GM12874 (cell line): ENCODE results near the gene ACTBL2.

ENCODE experiments used
- TF ChIP-seq, protein P1 (sequence below): IDR thresholded peaks from 2 replicates; pipeline ENCODE4 v1.5.1; 2011; ENCODE audit warnings: low read depth, mild to moderate bottlenecking, control low read depth, low read length, moderate library complexity; ENCODE audit not compliant: insufficient read depth

ACTBL2 gene

DNA sequence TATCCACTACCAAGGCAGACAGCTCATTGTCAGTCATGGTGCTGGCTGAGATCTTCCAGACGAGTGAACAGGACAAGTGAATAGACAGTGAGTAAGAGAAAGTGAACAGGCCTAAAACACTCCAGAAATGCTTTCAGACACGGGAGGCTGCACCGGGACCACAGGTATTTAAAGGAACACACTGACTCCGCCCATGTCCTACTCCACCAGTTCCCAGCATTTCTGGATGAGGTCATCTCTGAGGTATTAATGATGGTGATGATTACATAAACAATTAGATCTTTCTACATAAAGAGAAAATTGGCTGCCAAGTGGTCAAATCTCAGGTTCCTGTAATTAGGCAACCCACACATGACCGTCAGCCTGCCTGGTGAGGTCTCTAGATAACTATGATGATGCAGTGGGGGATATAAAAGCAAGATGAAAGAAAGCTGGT, at the start of gene ACTBL2:
ACTBL2 (minus strand) TSS at position 141 of the 436 bp plus-strand sequence; CDS start at position 37, 104 bp downstream.
- TF ChIP-seq, protein P1, sequence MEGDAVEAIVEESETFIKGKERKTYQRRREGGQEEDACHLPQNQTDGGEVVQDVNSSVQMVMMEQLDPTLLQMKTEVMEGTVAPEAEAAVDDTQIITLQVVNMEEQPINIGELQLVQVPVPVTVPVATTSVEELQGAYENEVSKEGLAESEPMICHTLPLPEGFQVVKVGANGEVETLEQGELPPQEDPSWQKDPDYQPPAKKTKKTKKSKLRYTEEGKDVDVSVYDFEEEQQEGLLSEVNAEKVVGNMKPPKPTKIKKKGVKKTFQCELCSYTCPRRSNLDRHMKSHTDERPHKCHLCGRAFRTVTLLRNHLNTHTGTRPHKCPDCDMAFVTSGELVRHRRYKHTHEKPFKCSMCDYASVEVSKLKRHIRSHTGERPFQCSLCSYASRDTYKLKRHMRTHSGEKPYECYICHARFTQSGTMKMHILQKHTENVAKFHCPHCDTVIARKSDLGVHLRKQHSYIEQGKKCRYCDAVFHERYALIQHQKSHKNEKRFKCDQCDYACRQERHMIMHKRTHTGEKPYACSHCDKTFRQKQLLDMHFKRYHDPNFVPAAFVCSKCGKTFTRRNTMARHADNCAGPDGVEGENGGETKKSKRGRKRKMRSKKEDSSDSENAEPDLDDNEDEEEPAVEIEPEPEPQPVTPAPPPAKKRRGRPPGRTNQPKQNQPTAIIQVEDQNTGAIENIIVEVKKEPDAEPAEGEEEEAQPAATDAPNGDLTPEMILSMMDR: no peak

DNA sequence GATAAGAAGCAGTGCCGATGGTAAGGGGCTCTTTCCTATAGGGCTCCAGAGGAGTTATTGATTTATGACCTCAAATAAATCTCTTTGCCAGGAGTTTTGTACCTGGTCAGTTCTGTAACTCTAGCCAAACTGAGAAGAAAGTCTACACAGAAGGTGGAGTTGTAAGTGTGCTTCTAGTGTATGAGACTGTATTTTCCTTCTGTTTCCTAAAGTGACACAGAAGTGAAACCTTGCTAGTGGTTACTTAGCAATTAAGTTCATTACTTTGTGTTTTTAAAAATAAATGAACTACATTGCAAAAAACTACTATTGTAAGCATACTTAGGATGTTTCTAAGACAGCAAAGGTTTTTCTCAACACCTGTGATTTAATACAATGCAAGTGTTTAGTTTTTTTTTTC, 48.7 kb upstream of the ACTBL2 start:
- TF ChIP-seq, protein P1: no peak

DNA sequence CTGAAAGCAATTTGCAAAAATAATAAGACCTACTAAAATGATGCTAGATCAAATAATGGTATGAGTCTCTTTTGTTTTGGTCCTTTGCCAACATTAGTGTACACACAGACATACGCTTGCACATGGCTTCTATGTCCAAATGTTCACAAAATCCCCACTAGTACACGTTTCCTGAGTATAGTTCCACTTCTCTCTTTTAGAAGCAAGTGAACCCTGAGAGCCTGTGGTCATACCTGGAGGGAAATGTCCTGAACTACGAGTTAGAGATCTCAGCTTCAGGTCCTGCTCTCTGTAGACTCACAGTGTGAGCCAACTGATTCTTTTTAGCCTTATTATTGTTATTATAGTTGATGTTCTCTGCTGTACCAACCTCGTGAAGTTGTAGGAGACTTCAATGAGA, 47.3 kb upstream of the ACTBL2 start:
- TF ChIP-seq, protein P1: no peak

DNA sequence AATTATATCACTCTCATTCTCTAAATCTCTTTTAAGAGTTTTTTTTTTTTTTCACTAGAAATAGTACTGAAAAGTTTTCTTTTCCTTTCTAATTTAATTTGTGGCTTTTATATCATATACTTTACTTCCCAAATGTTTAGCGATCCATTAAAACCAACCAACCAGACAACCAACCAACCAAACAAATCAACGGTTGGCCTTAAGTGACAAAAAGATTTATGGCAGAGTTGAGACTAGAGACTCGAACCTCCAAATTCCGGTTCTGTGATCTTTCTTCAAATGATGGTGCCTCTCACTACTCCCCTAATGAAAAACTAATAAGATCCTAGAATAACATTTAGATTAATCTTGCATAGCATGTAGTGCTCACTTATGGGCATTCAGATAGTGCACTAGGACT, 45.3 kb upstream of the ACTBL2 start:
- TF ChIP-seq, protein P1: no peak

DNA sequence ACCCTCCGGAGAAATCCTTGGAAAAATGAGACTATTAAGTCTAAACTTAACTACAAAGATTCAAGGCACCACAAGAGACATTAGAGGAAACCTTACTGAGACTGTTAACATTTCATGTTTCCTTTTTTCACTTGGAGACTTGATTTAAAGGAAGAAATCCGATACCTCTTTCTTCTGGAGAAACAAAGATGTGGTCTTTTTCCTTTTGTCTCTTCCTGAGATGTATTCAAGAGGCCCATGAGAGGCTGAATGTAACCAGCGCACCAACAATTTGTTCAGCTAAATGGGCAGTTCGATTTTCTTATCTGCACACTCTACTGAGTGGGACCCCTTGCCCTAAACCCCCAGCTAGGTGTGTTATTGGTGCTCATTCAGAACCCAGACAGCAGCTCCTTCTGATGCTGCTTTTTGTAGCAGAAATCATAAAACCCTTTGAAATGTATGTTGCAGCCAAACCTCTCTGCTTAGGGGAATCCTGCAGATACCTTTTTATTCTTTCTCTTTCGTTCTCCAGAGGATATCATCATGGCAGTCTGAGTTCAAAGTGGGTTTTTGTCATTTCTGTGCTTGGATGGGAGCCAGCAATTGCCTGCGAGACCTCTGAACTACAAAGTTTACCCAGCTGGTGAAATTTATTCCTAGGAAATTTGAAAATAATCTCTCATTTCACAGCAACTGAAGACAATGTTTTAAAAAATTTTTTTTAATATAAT, 41.9 kb upstream of the ACTBL2 start:
- TF ChIP-seq, protein P1: no peak

DNA sequence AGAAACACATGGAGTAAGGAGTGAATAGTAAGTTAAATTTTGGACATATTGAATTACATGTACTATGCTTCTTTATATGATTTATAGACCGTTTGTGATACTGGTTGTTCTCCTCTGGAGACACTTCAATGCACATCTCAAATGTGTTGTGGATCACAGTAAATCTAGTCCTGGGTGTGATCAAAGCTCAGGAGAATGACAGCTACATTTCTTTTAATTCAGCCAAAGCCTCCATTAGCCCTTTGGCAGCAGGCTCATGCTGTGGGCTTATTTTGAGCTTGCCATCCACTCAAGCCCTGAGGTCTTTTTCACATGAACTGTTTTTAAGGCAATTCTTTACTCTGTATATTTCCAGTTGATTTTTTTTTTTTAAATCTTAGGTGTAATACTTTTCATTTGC, 34.6 kb upstream of the ACTBL2 start:
- TF ChIP-seq, protein P1: no peak

DNA sequence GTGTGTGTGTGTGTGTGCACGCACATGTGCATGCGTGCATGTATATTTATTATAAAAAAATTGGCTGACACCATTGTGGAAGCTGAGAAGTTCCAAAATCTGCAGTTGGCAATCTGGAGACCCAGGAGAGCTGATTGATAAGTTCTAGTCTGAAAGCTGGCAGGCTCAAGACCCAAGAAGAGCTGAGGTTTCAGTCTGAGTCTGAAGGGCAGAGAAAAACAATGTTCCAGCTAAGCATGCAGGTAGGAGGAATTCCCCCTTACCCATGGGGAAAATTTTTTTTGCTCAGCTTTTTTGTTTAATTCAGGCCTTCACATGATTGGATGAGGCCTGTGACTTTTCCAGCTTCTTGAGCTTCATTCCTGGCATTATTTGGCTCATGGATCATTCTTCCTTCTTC, 31.2 kb upstream of the ACTBL2 start:
- TF ChIP-seq, protein P1: no peak

DNA sequence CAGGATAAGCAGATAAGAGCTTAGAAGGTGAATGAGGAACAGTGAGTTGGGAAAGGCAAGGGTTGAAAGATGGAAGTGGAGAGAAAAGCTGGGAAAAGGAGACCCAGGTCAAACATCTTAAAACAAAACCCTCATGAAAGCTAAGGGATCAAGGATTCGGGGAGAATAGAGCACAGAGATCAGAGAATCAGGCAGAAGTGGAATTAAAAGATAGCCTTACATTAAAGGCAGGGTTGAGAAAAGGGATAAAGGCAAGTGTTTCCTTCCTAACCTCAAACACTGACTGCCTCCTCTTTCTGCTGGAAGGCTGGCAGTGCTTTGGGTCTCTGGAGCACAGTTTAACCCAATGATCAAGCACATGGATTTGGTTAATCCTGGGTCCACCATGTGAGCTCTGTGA, 28.7 kb upstream of the ACTBL2 start:
- TF ChIP-seq, protein P1: no peak
